DND-41 (cell line): ENCODE measurements around the gene GPC1.

Source experiments
- ATAC-seq: fragments of 200-7000 bp; cut with Tn5 transposase; 3 replicates; pipeline ENCODE4 v1.9.1; 2021; ENCODE audit warnings: low read depth; ENCODE audit not compliant: insufficient read depth
- DNase-seq: peaks from one replicate; pipeline ENCODE4 v3.0.0-alpha.2; 2020
- H2AFZ ChIP-seq: 2 replicates; pipeline ENCODE4 v1.6.0; 2012; ENCODE audit warnings: low read depth, low read length
- H3K27ac ChIP-seq: 2 replicates; pipeline ENCODE4 v1.5.1; 2012; ENCODE audit warnings: low read length, inconsistent platforms
- H3K27me3 ChIP-seq: fragments of 200-600 bp; sonication (generic); 2 replicates; pipeline ENCODE4 v1.6.0; 2012; ENCODE audit warnings: low read length, mild to moderate bottlenecking, inconsistent platforms; ENCODE audit not compliant: insufficient read depth, poor library complexity
- H3K36me3 ChIP-seq: 2 replicates; pipeline ENCODE4 v1.5.1; 2012; ENCODE audit warnings: low read length, inconsistent platforms; ENCODE audit not compliant: insufficient read depth
- H3K4me1 ChIP-seq: 2 replicates; pipeline ENCODE4 v1.5.1; 2012; ENCODE audit warnings: mild to moderate bottlenecking, low read length; ENCODE audit not compliant: insufficient read depth
- H3K4me2 ChIP-seq: 2 replicates; pipeline ENCODE4 v1.6.0; 2012; ENCODE audit warnings: mild to moderate bottlenecking, moderate library complexity, low read length, inconsistent platforms; ENCODE audit not compliant: insufficient read depth
- H3K4me3 ChIP-seq, 2 experiments: fragments of 200-600 bp in 1 of 2; shearing (Covaris generic) in 1 of 2; 2 replicates each; pipeline ENCODE4 v1.5.1; 2012 to 2016; ENCODE audit warnings: inconsistent platforms in 2 of 2, low read length in 2 of 2, mild to moderate bottlenecking in 2 of 2, low read depth in 1 of 2, moderate library complexity in 1 of 2
- H3K79me2 ChIP-seq: 2 replicates; pipeline ENCODE4 v1.6.0; 2012; ENCODE audit warnings: low read length, inconsistent platforms; ENCODE audit not compliant: insufficient read depth
- H3K9ac ChIP-seq: 2 replicates; pipeline ENCODE4 v1.6.0; 2012; ENCODE audit warnings: low read depth, mild to moderate bottlenecking, inconsistent platforms, low read length, moderate library complexity
- H3K9me3 ChIP-seq: 2 replicates; pipeline ENCODE4 v1.5.1; 2012; ENCODE audit warnings: low read length, moderate library complexity, mild to moderate bottlenecking, inconsistent platforms; ENCODE audit not compliant: insufficient read depth, severe bottlenecking
- H4K20me1 ChIP-seq: 2 replicates; pipeline ENCODE4 v1.6.0; 2012; ENCODE audit warnings: low read length; ENCODE audit not compliant: insufficient read depth
- CTCF ChIP-seq: IDR thresholded peaks from 2 replicates; pipeline ENCODE4 v1.5.1; 2012; ENCODE audit warnings: borderline replicate concordance, low read length, moderate library complexity, mild to moderate bottlenecking; ENCODE audit not compliant: poor library complexity, severe bottlenecking; ENCODE audit errors: extremely low read depth
- EZH2 ChIP-seq: IDR thresholded peaks from 3 replicates; pipeline ENCODE4 v1.6.1; 2012; ENCODE audit warnings: borderline replicate concordance, low read depth, mild to moderate bottlenecking, moderate library complexity, low read length, inconsistent platforms; ENCODE audit not compliant: severe bottlenecking

The GPC1 gene

DNA sequence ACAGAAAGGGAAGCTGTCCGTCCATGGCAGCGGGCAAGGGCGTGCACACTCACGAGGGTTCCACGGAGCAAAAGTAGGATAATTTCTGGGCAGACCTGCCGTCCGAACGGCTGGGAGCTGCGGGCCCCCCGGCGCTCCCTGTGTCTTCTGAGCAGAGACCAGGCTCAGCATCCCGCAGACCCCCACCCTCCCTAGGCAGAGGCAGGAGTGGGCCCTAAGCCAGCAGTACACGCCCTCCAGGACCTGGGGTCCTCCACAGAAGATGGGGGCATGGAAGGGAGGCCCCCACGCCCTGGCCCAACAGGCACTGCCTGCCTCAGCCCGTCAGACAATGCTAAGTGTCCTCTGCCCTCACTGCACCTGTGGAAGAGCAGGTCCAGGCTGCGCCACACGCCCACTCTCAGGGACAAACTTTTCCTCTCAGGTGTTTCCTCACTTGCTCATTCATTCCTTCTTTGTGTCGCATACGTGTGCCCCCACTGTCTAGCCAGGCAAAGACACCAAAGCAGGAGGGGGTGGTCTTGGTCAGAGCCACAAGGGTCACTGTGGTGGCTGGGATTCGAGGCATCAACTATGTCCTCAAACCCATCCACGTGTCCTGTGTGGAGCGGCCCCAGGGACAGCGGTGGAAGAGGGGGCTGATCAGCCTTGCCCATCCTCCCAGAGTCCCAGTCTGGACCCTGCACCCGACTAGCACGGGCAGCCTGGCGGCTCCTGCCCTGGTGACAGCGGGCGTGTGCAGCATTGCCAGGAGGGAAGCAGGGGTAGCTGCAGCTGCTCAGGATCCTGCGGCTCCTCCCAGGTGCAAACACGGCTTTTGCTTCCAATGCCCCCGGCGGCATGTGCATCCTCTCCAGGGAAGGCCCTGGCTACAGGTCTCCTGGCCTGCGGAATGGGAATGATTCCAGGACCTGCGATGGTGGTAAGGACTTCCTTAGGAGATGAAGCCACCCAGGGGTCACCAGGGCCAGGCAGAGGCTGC, 2.4 kb upstream of the GPC1 start:
- H3K4me2 ChIP-seq: no peak overlapping the region
- no peak overlapping the region for H3K4me3 ChIP-seq

GRCh38 chr2:240433973-240434727, 1.3 kb upstream of the GPC1 start:
- no peak for TF ChIP-seq EZH2
- no peak for TF ChIP-seq CTCF
- no peaks in the 10 kb centered on the region for H3K27me3 ChIP-seq
- no peaks in the 10 kb centered on the region for H3K79me2 ChIP-seq
- no peaks in the 10 kb centered on the region for H3K9me3 ChIP-seq
- no peak overlapping the region for H3K9ac ChIP-seq
- peaks cover 6% of the 10 kb centered on the region for H4K20me1 ChIP-seq
- no peak overlapping the region for H3K4me3 ChIP-seq
- ATAC-seq (no peak), DNase-seq (no peak)
- H2AFZ ChIP-seq: no peak overlapping the region
- no peak overlapping the region for H3K4me2 ChIP-seq
- no peaks in the 10 kb centered on the region for H3K4me1 ChIP-seq
- H3K36me3 ChIP-seq: no peaks in the 10 kb centered on the region
- no peak overlapping the region for H3K27ac ChIP-seq

More for the DNA sequence above, 2.4 kb upstream of the GPC1 start:
- ATAC-seq (no peak), DNase-seq (no peak)
- Histone ChIP-seq H3K27me3 (no peaks in the 10 kb centered on the region), H2AFZ (no peak overlapping the region), H3K9ac (no peak overlapping the region), H4K20me1 (peaks cover 6% of the 10 kb centered on the region), H3K27ac (no peak overlapping the region), H3K9me3 (no peaks in the 10 kb centered on the region), H3K36me3 (no peaks in the 10 kb centered on the region), H3K79me2 (no peaks in the 10 kb centered on the region), H3K4me1 (no peaks in the 10 kb centered on the region)
- no peak for TF ChIP-seq EZH2

GRCh38 chr2:240434728-240435456, 571 bp upstream of the GPC1 start:
- H3K36me3 ChIP-seq: no peaks in the 10 kb centered on the region
- H3K79me2 ChIP-seq: no peaks in the 10 kb centered on the region
- no peaks in the 10 kb centered on the region for H3K4me1 ChIP-seq
- H3K4me2 ChIP-seq: no peak overlapping the region
- H2AFZ ChIP-seq: no peak overlapping the region
- H4K20me1 ChIP-seq: peaks cover 6% of the 10 kb centered on the region
- H3K4me3 ChIP-seq: no peak overlapping the region
- no peaks in the 10 kb centered on the region for H3K27me3 ChIP-seq
- no peak overlapping the region for H3K9ac ChIP-seq
- DNase-seq (no peak), ATAC-seq (no peak)
- TF ChIP-seq CTCF (no peak), EZH2 (no peak)
- H3K9me3 ChIP-seq: no peaks in the 10 kb centered on the region
- H3K27ac ChIP-seq: no peak overlapping the region
